Brain pericyte (primary cell): ENCODE measurements around the gene VSIG10L2.
A peak's percentile ranks its signal among the peaks of the same experiment; 100 is the strongest.
"Not testable (repeated sequence)": the region's sequence is repeated elsewhere in the genome, so short reads cannot be mapped to it uniquely, and the experiment has no call there.

Source experiments
- DNase-seq: peaks from one replicate; pipeline ENCODE4 v3.0.0-alpha.2; 2012; ENCODE audit warnings: low read depth, low spot score

Gene VSIG10L2

DNA sequence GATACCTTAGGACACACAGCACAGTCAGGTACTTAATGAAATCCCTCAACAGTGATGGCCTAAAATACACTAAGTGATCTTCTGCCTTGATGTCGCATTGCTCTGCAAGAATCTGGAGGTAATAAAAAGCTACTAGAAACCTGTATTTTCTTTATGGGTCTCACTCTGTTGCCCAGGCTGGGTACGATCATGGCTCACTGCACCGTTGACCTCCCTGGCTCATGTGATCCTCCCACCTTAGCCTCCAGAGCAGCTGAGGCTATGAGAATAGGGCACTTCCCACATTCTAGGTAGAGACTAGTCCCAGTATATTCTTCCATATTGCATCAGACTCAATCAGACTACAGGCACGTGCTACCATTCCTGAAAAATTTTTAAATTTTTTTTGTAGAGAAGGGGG is 21.7 kb downstream of the VSIG10L2 start:
- no peak for DNase-seq

- no peak for DNase-seq
These were observed 22.5 kb downstream of the VSIG10L2 start for GRCh38 chr11:125968354-125968753.

DNA sequence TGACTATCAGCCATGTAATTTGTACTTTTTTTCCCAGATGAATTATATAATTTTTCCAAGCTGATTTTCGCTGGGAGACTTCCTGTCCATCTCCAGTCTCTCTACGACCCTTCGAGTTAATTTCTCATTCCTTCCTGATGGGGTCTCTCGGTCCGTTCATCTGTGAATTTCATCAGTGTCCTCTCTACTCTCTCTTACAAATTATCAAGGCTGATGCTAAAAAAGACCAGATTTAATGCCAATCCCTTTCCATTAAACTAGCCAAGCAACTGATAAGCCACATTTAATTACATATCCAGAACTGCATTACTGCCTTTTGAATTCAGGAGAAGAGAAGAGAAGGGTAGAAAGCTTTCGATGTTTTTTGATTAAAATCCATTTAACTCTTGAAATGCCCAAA is 25.8 kb downstream of the VSIG10L2 start:
- DNase-seq: no peak

GRCh38 chr11:125974284-125974683 is 28.4 kb downstream of the VSIG10L2 start:
- DNase-seq: no peak

DNA sequence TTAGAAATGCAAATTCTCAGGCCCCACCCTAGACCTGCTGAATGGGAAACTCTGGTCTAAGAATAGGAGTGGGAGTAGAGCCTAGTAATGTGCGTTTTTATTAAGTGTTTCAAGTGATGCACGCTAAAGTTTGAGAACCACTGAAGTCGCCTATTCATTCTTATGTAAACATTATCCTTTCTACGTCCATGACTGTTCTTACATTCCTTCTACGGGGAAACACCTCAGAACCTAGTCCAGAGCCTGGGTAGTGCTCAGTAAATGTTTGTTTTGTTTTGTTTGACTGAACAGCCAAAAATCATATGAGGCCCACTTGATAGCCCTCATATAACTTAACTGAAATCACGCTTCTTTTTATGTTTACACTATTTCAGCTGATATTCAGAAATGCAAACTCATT is 29.8 kb downstream of the VSIG10L2 start:
- no peak for DNase-seq

- DNase-seq: no peak
These were observed 30.3 kb downstream of the VSIG10L2 start for GRCh38 chr11:125976156-125976555.

- no peak for DNase-seq
These were observed 31.5 kb downstream of the VSIG10L2 start for GRCh38 chr11:125977333-125977732.

DNA sequence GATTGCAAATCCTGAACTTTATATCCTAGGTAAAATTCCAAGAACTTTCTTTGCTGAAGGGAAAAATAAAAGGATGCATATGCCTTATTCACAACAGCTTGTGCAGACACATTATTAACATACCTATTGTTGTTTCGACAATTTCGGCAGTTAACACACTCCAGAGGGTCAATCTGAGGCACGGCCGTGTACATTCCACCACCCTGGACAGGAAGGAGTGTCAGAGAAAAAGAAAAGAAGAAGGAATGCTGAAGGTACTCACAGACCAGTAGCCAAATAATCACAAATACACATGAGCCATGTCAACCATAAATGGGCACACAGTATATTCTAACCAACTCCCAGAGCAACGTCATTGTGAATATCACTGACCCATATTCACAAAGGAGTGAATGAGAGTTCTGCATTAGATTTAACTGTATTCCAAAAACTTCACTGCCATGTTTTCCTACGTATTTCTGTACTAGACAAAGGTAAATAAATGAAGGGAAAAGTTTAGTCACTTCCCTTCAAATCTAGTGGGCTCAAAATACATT is 32.4 kb downstream of the VSIG10L2 start:
- no peak for DNase-seq

DNA sequence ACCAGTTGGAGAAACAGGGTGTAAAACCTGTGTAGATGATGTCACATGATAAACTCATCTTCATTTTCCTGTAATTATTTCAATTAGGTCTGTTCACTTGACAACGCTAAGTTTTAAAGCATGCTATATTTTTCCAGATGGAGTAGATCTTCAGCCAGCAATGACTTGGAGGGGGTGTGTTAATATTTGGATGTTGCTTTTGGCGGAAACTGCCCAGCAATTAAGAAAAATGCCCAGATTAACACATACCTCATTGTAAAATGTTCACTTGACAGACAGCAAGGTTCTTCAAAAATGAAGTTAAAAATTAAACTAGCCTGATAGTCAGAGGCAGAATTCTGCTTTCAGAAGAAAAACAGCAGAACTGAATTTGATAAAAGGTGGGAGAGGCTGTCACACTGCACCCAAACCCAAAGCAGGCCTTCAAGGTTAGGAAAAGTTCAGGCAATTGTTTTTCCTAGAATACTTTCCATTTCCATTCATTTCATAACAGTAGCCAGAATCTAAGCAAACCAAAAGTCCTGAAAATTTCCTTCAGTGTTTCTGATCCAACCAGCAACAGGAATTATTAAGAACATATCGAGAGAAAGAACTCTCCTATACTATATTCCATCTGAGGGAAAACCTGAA is 33.0 kb downstream of the VSIG10L2 start:
- DNase-seq: no peak

DNA sequence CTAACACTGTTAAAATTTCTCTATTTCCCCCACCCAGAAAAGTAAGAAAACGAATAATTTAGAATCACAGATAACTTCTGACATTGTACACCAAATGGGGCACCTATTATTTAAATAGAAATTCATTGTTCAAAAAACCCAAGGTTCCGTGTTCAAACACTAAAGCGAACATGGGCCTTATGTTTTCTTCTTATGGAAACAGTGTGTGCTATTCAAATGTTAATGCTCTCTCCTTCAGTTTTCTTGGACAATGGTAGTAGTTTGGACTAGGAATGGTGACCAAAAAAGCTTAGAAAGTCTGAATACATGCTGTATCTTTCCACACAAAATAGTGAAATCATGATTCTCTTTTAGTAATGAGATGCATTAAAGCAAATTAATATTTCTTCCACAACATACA is 33.7 kb downstream of the VSIG10L2 start:
- DNase-seq: no peak

DNA sequence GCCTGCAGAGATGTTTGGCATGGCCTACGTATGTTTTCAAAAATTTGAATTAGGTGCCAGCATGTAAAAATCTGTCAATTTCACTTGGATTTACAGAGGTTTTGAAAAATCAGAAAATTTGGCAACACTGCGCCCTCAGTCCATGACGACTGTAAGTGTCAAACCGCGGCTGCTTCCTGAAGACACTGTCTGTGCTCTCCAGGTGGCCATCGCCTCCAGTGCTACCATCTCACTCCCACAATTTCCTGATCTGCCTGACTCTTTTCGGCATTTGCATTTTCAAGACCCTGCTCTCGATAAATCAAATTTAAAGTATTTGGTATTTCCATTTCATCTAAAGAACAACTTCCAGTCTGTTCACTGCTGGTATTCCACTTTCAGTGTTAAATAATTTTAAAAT is 34.6 kb downstream of the VSIG10L2 start:
- DNase-seq: no peak

GRCh38 chr11:125982348-125982730 is 36.5 kb downstream of the VSIG10L2 start:
- DNase-seq: peak; percentile 5

DNA sequence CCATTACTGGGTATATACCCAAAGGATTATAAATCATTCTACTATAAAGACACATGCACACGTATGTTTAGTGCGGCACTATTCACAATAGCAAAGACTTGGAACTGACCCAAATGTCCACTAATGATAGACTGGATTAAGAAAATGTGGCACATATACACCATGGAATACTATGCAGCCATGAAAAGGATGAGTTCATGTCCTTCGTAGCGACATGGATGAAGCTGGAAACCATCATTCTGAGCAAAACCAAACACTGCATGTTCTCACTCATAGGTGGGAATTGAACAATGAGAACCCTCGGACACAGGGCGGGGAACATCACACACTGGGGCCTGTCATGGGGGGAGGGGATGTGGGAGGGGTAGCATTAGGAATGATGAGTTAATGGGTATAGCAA is 40.1 kb downstream of the VSIG10L2 start:
- DNase-seq: not testable (repeated sequence)

- no peak for DNase-seq
These were observed 41.3 kb downstream of the VSIG10L2 start for GRCh38 chr11:125987066-125987641.

- DNase-seq: no peak
These were observed 44.4 kb downstream of the VSIG10L2 start for GRCh38 chr11:125990244-125990643.

DNA sequence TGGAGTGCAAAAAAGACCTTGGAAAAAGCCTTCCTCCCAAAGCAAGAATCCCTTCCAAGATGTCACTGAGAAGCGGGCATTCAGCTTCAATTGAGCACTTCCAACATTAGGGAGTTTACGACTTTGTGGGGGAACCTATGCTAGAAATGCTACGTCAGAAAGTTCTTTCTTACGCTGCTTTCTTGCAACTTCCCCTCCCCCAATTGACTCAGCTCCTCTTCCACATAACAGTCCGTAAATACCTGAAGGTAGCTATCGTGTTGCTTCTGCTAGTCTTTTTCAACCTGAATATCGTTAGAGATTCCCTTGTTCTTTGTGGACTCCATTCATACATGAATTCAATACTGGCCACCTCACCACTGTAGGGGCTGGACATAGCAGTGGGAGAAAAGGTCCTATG is 47.0 kb downstream of the VSIG10L2 start:
- no peak for DNase-seq

GRCh38 chr11:125994509-125994908 is 48.7 kb downstream of the VSIG10L2 start:
- DNase-seq: no peak

DNA sequence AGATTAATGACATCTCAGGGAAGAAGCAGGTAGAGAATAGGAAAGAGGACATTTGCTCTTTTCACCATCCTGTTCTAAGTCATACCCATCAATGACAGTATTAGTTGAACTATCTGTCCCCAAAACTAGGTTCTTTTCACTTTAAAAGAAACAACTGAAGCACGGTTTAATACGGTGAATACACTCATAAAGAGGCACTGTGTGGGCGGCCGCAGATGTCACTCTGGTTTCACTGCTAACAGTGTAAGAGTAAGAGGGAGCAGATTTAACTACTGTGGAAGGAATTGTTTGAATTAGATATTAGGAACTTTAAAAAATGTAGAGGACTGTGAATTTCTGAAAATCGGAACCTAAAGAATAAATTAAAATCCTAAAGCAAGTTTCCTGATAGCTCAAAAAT is 49.5 kb downstream of the VSIG10L2 start:
- DNase-seq: no peak

GRCh38 chr11:125998267-125998666 is 52.4 kb downstream of the VSIG10L2 start:
- no peak for DNase-seq

GRCh38 chr11:125999234-125999880 is 53.5 kb downstream of the VSIG10L2 start:
- no peak for DNase-seq

GRCh38 chr11:126002181-126002580 is 56.3 kb downstream of the VSIG10L2 start:
- no peak for DNase-seq
